H9 (cell line): ENCODE results near the gene PRUNE2. TPM values are rescaled to one million over a fixed set of nuclear protein-coding genes. Genes with fewer than 3 reads are reported as not detected.

Experiments
- DNase-seq: peaks from one replicate; pipeline ENCODE4 v3.0.0-alpha.2; 2017
- H2AFZ ChIP-seq: one replicate; pipeline ENCODE4 v1.6.1; 2013; ENCODE audit warnings: mild to moderate bottlenecking, low read length, control low read depth, moderate library complexity
- H2AK5ac ChIP-seq: 2 replicates; pipeline ENCODE4 v1.6.1; 2013; ENCODE audit warnings: low read length, control low read depth, mixed read lengths; ENCODE audit not compliant: insufficient read length
- H2BK120ac ChIP-seq: one replicate; pipeline ENCODE4 v1.6.1; 2013; ENCODE audit warnings: low read depth, mild to moderate bottlenecking, low read length, control low read depth, inconsistent platforms; ENCODE audit not compliant: poor library complexity, severe bottlenecking
- H2BK12ac ChIP-seq: 2 replicates; pipeline ENCODE4 v1.6.1; 2013; ENCODE audit warnings: low read length, control low read depth, mixed read lengths, low read depth; ENCODE audit not compliant: insufficient read length
- H2BK15ac ChIP-seq: 2 replicates; pipeline ENCODE4 v1.6.1; 2013; ENCODE audit warnings: low read depth, low read length, control low read depth
- H2BK20ac ChIP-seq: one replicate; pipeline ENCODE4 v1.6.1; 2013; ENCODE audit warnings: low read depth, mild to moderate bottlenecking, low read length, control low read depth, inconsistent platforms; ENCODE audit not compliant: poor library complexity, severe bottlenecking
- H2BK5ac ChIP-seq: 2 replicates; pipeline ENCODE4 v1.6.1; 2013; ENCODE audit warnings: low read length, control low read depth, mixed read lengths; ENCODE audit not compliant: insufficient read length
- H3K14ac ChIP-seq: 2 replicates; pipeline ENCODE4 v1.6.1; 2013; ENCODE audit warnings: low read length, control low read depth; ENCODE audit not compliant: insufficient read depth
- H3K18ac ChIP-seq: 2 replicates; pipeline ENCODE4 v1.6.1; 2013; ENCODE audit warnings: low read depth, mild to moderate bottlenecking, mixed read lengths, low read length, control low read depth; ENCODE audit not compliant: insufficient read length
- H3K23ac ChIP-seq: 2 replicates; pipeline ENCODE4 v1.6.1; 2013; ENCODE audit warnings: low read length, control low read depth, mixed read lengths, low read depth; ENCODE audit not compliant: insufficient read length
- H3K23me2 ChIP-seq: 2 replicates; pipeline ENCODE4 v1.6.1; 2013; ENCODE audit warnings: low read depth, mild to moderate bottlenecking, mixed read lengths, low read length, control low read depth; ENCODE audit not compliant: insufficient read length, poor library complexity, severe bottlenecking
- H3K27ac ChIP-seq: 2 replicates; pipeline ENCODE4 v1.5.1; 2013; ENCODE audit warnings: low read length, control low read depth, mixed read lengths, low read depth; ENCODE audit not compliant: insufficient read length
- H3K27me3 ChIP-seq: 2 replicates; pipeline ENCODE4 v1.6.1; 2013; ENCODE audit warnings: low read length, control low read depth, inconsistent platforms; ENCODE audit not compliant: insufficient read depth
- H3K4ac ChIP-seq: 2 replicates; pipeline ENCODE4 v1.6.1; 2013; ENCODE audit warnings: low read depth, mild to moderate bottlenecking, control low read depth, inconsistent platforms, low read length, moderate library complexity
- H3K4me1 ChIP-seq: 2 replicates; pipeline ENCODE4 v1.6.1; 2013; ENCODE audit warnings: low read length, control low read depth, inconsistent platforms; ENCODE audit not compliant: insufficient read depth
- H3K4me2 ChIP-seq: 2 replicates; pipeline ENCODE4 v1.6.1; 2013; ENCODE audit warnings: low read length, control low read depth, mixed read lengths; ENCODE audit not compliant: insufficient read length, insufficient read depth
- H3K56ac ChIP-seq: 2 replicates; pipeline ENCODE4 v1.6.1; 2013; ENCODE audit warnings: low read depth, mild to moderate bottlenecking, mixed read lengths, low read length, control low read depth; ENCODE audit not compliant: insufficient read length
- H3K79me1 ChIP-seq: 2 replicates; pipeline ENCODE4 v1.6.1; 2013; ENCODE audit warnings: low read depth, mild to moderate bottlenecking, moderate library complexity, low read length, control low read depth, inconsistent platforms; ENCODE audit not compliant: insufficient read depth, poor library complexity, severe bottlenecking
- H3K79me2 ChIP-seq: 2 replicates; pipeline ENCODE4 v1.6.1; 2013; ENCODE audit warnings: low read length, control low read depth, inconsistent platforms; ENCODE audit not compliant: insufficient read depth
- H3K9ac ChIP-seq: 2 replicates; pipeline ENCODE4 v1.6.1; 2013; ENCODE audit warnings: low read length, control low read depth, mixed read lengths; ENCODE audit not compliant: insufficient read length; ENCODE audit errors: extremely low read depth
- H3K9me3 ChIP-seq: one replicate; pipeline ENCODE4 v1.6.1; 2013; ENCODE audit warnings: low read depth, low read length, inconsistent platforms; ENCODE audit not compliant: control insufficient read depth
- H3T11ph ChIP-seq: one replicate; pipeline ENCODE4 v1.6.1; 2013; ENCODE audit warnings: mild to moderate bottlenecking, low read length, control low read depth, inconsistent platforms
- H4K20me1 ChIP-seq: one replicate; pipeline ENCODE4 v1.6.1; 2013; ENCODE audit not compliant: control insufficient read depth, insufficient read length, insufficient read depth
- H4K5ac ChIP-seq: 2 replicates; pipeline ENCODE4 v1.6.1; 2013; ENCODE audit warnings: low read depth, mild to moderate bottlenecking, mixed read lengths, low read length, control low read depth; ENCODE audit not compliant: insufficient read length
- H4K8ac ChIP-seq: replicated peaks from 2 replicates; pipeline ENCODE4 v1.6.1; 2013; ENCODE audit warnings: low read length, control low read depth, mixed read lengths, low read depth; ENCODE audit not compliant: insufficient read length
- H4K91ac ChIP-seq: 2 replicates; pipeline ENCODE4 v1.6.1; 2013; ENCODE audit warnings: low read depth, mild to moderate bottlenecking, moderate library complexity, mixed read lengths, low read length, control low read depth; ENCODE audit not compliant: insufficient read length
- H3K27ac Mint-ChIP-seq, 3 experiments: 2 replicates in 2 of 3; 3 replicates in 1 of 3; pipeline ENCODE4 v1.8.0; 2020 to 2021; ENCODE audit warnings: mixed read lengths in 3 of 3, mild to moderate bottlenecking in 1 of 3, moderate library complexity in 1 of 3
- H3K27me3 Mint-ChIP-seq: 2 replicates; pipeline ENCODE4 v1.8.0; 2021; ENCODE audit warnings: low read depth, mild to moderate bottlenecking, moderate library complexity, mixed read lengths
- H3K36me3 Mint-ChIP-seq, 3 experiments: 2 replicates in 2 of 3; 3 replicates in 1 of 3; pipeline ENCODE4 v1.8.0; 2020 to 2021; ENCODE audit warnings: low read depth in 3 of 3, mixed read lengths in 3 of 3; ENCODE audit not compliant: insufficient read depth in 1 of 3
- H3K4me1 Mint-ChIP-seq, 2 experiments: 2 replicates each; pipeline ENCODE4 v1.8.0; 2020; ENCODE audit warnings: mixed read lengths in 2 of 2
- H3K4me3 Mint-ChIP-seq, 2 experiments: 2 replicates in 1 of 2; 3 replicates in 1 of 2; pipeline ENCODE4 v1.8.0; 2020 to 2021; ENCODE audit warnings: mild to moderate bottlenecking in 2 of 2, mixed read lengths in 2 of 2, moderate library complexity in 1 of 2
- H3K9me3 Mint-ChIP-seq, 2 experiments: 2 replicates in 1 of 2; 3 replicates in 1 of 2; pipeline ENCODE4 v1.8.0; 2020; ENCODE audit warnings: mild to moderate bottlenecking in 2 of 2, mixed read lengths in 2 of 2, moderate library complexity in 1 of 2
- CTCF ChIP-seq: fragments of 200-600 bp; sonication (generic); conservative IDR thresholded peaks from 3 replicates; pipeline ENCODE4 v1.8.0; 2021; ENCODE audit warnings: antibody characterized with exemption, mild to moderate bottlenecking
- total RNA-seq: library from RNA; stranded (reverse); gene quantifications from 2 replicates; pipeline ENCODE4 v1.2.1, GENCODE V29; 2021

PRUNE2 gene
- total RNA-seq, 1 experiment from 2014 or later: 12.1 TPM

- H3K14ac ChIP-seq: no peak overlapping the region
- H2BK5ac ChIP-seq: no peak overlapping the region
- H2AFZ ChIP-seq: no peak overlapping the region
- H4K8ac ChIP-seq: no peak overlapping the region
- no peak for DNase-seq
- H3K23me2 ChIP-seq: no peaks in the 10 kb centered on the region
- H3K27ac ChIP-seq: no peak overlapping the region
- H2BK15ac ChIP-seq: no peak overlapping the region
- H2BK12ac ChIP-seq: no peak overlapping the region
- H3K4ac ChIP-seq: no peak overlapping the region
- no peak overlapping the region for H2BK120ac ChIP-seq
- H3T11ph ChIP-seq: no peak overlapping the region
- no peaks in the 10 kb centered on the region for H3K9me3 ChIP-seq
- Mint-ChIP-seq H3K27me3 (no peaks in the 10 kb centered on the region; the same call in 1 of the 2 replicates), H3K27ac (no peak overlapping the region), H3K36me3 (peaks cover 0 to 3% (median 0%) of the 10 kb centered on the region in 3 experiments; a peak in 1 of 7 replicates), H3K4me3 (no peak overlapping the region), H3K4me1 (no peaks in the 10 kb centered on the region), H3K9me3 (no peaks in the 10 kb centered on the region)
- H3K4me2 ChIP-seq: no peak overlapping the region
- no peak overlapping the region for H3K56ac ChIP-seq
- H2AK5ac ChIP-seq: no peak overlapping the region
- H3K4me1 ChIP-seq: no peaks in the 10 kb centered on the region
- no peak overlapping the region for H4K5ac ChIP-seq
- no peak for TF ChIP-seq CTCF
- H3K23ac ChIP-seq: no peak overlapping the region
- no peaks in the 10 kb centered on the region for H4K20me1 ChIP-seq
- no peaks in the 10 kb centered on the region for H3K27me3 ChIP-seq
- no peak overlapping the region for H3K18ac ChIP-seq
- no peak overlapping the region for H2BK20ac ChIP-seq
- no peaks in the 10 kb centered on the region for H3K79me2 ChIP-seq
- H4K91ac ChIP-seq: no peak overlapping the region
- no peaks in the 10 kb centered on the region for H3K79me1 ChIP-seq
- no peak overlapping the region for H3K9ac ChIP-seq
Measured at GRCh38 chr9:76784881-76785280, 121.0 kb downstream of the PRUNE2 start.
